Stimulated activated CD4-positive, alpha-beta T cell treated with anti-CD3 and anti-CD28 coated beads, Interleukin-2, amount 100 ng/mL, for 48 hours (primary cell): ENCODE data around the gene ERP27.

Experiments
- DNase-seq, 2 donors: peaks; one replicate each; pipeline ENCODE4 v3.0.0-alpha.2; 2020

The ERP27 gene

GRCh38 chr12:14900521-14901227, 37.7 kb downstream of the ERP27 start:
- no peak for DNase-seq

- DNase-seq, result no peak
These were observed 41.7 kb downstream of the ERP27 start for GRCh38 chr12:14896521-14897169.

DNA sequence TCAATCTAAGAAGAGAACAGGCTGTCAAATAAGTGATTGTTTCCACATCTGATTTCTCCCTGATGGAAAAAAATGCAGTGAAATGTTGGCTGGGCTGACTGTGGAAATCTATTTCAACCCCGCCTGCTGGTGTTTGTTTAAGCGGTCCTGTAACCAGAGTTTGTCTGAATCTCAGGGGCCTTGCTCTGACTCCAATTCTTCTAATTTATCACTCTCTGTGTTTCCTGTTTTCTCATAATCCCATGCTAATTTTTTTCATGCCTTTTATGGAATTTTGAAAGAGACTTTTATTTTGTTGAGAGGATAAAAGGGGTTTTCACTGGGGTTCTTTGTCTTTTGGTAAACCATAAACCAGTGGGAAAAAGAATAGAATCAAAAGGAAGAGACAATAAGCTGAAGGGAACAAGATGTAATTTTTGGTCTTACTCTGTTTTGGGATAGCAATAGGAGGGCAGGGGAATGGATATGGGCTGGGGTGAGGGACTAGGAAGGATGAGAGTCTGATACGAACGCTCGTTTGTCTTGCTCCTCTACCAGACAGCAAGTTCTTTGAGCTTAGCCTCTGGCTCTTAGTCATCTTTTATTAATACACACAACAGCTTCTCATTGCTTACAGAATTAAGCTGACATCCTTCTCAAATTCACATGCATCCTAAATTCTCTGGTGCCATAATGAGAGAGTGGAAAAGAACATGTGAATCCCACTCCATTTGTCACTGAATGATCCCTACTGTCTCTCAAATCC, 44.7 kb downstream of the ERP27 start:
- no peak for DNase-seq

DNA sequence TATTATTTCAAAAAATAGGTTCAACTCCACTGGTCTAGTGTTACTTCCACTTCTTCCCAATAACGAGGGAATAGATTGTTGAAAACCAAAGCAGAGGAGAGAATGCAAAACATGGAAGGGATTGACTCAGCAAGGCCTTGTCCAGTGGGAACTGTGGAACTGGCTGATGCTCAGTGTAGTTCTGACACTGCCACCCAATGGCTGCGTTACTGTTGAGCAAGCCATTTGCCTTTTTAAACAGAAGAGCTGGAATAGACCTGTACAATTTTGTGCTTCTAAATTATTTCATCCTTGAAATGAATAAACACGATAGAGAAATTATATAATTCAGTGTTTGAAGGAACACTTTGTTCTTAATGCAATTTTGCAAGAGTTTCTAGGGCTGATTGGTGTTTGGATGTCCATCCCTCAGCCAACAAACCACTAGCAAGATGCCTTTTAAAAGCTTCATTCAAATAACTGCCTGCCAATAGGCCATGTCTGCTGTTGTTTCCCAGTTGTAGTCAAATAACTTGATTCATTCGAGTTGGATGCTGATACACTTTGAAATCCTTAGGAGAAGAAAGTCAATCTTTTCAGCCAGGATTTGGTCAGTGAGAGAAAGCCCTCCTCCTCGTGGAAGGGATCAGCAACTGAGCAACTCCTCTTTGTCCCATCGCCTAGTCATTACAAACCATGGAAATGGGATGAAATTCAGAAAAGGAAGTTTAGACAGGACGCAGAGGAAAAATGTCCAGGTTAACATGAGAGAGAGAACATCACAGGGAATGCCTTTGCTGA, 45.4 kb downstream of the ERP27 start:
- no peak for DNase-seq

DNA sequence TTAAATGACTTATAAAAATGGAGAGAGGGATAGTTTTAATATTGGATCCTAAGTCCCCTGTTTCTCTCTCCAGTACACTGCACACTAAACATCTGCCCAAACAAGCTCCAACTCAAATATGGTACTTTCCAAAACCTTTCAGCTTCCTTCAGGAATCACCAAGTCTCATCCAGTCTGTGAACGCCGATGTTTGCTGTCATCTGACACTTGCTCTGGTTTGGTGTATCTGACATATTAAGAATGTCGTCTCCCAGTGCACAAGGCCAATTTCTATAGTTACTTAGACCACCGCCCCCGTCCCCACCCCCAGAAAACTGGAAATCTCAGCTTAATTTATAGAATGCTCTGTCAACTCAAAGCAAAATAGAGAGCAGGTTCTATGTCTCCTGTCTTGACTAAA, 47.6 kb downstream of the ERP27 start:
- no peak for DNase-seq

- no peak for DNase-seq
These were observed 52.1 kb downstream of the ERP27 start for GRCh38 chr12:14886271-14886670.

GRCh38 chr12:14885718-14886221, 52.6 kb downstream of the ERP27 start, which contains the start of gene MGP:
MGP (minus strand) TSS chr12:14885854; CDS start chr12:14885791, 63 bp downstream.
- DNase-seq, result no peak

DNA sequence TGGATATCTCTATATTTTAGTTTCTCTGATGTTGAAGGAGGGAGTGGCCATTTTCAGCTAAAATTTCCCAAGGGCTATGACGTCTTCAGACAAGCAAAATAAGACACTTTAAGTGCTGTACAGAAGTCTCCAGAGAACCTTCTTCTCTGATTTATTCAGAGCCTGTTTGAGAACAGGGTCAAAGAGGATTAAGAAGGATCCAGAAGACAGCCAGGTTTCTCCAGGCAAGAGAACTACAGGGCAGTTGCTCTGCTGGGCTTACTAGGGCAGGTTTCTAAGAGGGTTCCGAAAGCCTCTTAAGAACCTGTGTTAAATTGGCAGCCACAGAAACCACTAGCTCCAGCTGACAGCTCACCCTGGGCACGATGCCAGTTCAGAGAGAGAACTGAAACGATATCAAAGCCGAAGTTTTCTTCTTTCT, 53.9 kb downstream of the ERP27 start:
- DNase-seq, result peak; percentile 54 to 58

DNA sequence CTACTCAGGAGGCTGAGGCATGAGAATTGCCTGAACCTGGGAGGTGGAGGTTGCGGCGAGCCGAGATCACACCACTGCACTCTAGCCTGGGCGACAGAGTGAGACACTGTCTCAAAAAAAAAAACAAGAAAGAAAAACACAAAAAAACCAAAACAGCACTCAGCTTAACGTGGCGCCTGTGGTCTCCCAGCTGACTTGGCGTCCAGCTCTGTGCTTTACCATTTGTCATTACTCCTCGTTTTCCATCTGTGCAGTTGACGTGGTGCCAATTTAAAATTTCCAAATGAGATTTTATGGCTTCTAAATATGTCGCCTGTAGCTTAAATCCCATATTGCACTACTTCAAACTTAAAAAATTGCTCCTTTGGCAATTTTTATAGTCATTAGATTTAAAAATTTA, 54.7 kb downstream of the ERP27 start:
- no peak for DNase-seq

DNA sequence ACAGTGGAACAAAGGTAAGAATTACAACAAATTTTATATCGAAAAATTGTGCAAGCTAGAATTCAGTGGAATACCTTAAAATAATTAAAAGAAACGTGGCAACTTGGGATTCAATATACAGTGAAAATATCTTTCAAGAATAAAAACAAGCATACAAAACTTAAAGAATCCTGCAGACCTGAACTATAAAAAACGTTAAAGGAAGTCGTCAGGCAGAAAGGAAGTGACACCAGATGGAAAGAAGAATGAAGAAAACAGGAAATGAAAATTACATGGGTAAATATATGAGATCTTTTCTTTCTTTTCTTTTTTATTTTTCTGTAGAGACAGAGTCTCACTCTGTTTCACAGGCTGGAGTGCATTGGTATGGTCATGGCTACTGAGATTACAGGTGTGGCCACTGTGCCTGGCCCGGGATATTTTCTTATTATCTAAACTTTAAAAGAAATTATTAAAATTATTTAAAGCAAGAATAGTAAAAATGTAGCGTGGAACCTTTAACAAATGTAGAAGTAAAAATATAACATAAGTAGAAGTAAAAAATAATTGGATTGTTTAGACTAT, 57.4 kb downstream of the ERP27 start:
- DNase-seq, result no peak

DNA sequence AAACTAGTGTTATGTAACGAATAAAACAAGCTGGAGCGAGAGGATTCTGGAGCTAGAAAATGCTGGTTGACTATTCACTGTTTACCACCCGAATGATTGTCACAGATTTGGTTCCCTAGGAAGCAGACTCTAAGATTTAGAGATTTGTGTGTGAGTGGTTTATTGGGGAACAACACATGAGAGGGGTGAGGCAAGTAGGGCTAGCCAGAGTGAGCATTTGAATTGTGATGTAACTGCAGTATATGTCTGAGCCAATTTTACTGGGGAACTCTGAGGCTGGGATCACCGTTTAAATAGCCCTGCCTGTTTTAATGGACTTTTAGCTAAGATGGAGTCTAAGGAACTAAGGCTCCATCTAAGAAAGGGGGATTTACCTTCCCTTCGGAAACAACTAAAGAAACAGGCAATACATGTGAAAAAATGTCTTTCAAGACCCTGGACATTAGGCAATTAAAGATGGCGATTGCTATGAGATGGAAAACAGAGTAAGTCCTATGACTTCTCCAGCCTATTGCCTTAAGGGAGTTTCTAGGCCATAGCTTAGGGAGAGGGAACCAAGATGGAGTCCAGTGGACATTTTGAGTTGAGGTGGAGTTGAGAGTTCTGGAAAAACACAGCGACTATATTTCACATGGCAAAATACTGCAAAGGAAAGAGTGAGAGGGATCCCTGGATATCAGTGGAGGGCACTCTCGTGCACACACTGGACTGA, 59.0 kb downstream of the ERP27 start:
- no peak for DNase-seq

- no peak for DNase-seq
These were observed 59.8 kb downstream of the ERP27 start for GRCh38 chr12:14878488-14878887.

GRCh38 chr12:14876833-14877232, 61.5 kb downstream of the ERP27 start:
- DNase-seq, result no peak

GRCh38 chr12:14874882-14875281, 63.5 kb downstream of the ERP27 start:
- no peak for DNase-seq

DNA sequence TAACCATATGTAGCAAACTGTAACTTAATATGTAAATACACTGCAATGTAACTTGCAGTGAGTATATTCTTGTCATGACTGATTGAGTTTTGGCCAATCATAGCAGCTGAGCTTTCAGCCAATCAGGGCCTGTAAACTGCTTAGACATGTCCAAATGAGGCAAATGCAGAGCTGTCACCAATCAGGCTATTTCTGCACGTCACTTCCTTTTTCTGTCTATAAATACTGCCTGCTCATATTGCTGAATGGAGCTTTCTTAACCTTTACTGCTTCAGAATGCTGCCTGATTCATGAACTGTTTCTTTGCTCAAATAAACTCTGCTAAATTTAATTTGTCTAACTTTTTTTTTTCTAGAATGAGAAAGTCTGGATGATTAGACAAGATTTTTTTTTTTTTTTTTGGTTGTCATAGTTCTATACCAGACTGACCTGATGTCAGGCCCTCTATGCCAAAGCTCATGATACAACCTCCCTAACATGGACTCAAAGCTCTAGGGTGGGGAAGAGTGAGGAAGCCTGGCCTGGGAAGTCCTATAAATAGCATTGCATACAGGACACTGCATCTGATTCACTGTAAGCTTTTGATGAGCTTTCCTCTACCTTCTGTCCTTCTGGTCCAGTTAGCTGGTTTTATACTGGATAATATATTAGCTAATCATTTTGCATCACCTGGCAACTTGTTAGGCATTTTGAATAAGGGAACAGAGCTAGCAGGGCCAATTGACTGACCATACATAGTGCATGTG, 64.7 kb downstream of the ERP27 start:
- no peak for DNase-seq

DNA sequence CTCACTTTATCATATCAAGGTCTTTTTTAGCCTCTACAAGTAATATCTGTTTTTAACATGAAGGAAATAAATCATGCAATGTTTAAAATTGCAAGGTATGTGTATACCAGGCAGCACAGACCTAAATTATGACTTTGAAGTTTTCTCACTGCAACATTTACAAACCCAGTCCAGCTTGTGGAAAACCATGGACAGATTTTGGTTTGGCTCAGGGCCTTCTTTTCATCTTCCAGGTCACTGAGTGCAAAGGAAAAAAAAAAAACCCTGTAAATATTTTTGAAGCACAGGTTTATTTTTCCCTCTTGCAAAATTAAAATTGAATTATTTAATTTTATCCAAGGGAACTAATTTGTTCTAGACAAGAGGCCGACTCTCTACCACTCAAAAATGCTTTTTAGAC, 66.5 kb downstream of the ERP27 start:
- DNase-seq, result no peak

DNA sequence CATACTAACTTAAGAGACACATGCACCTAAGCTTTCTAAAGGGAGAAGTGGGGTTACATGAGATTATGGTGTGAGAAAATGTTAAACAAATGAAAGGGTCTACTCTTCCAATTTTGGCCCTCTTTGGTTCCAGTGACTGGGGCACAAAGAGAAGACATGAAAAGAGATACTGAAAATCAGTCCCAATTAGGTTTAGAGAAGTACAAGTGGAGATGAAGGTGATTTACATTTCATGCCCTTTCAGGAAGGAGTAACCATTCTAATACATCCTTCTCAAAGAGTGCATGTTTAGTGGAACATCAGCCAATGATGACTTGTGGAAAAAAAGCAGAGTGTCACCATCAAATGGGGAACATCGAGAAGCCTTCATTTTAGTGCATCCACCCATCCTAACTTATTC, 67.1 kb downstream of the ERP27 start:
- no peak for DNase-seq

DNA sequence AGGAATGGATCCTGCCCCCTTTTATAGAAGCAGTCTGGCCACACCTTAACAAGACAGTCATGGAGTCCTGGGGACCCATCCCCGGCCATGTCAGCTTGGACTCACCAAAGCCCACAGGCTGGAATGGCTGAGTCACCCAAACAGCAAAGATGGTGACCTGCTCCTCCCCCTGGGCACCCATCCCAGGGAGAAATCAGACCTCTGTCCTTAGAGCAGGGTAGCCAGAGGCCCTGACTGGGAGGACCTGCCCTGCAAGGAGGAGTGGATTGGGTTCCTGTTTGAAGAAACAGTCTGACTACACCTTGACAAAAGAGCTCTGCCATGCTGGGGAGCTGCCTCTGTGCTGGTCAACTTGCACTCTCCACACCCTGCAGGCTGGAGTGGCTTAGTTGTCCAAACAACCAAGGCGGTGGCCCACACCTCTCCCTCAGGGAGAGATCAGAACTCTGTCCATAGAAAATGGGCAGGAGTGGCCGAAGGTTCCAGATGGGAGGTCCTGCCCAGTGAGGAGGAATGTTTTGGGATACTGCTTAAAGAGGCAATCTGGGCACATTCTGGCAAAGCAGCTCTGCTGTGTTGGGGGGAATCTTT, 69.3 kb downstream of the ERP27 start:
- no peak for DNase-seq
